H1 (cell line): ENCODE measurements around the gene BCAR3. TPM values are rescaled to one million over a fixed set of nuclear protein-coding genes. Genes with fewer than 3 reads are reported as not detected.

ENCODE experiments used
- CTCF ChIA-PET: fragments of 300-600 bp; sonication (Branson Sonifier 250); formaldehyde crosslinking; loops from one replicate; lab custom pipeline; 2021; ENCODE audit not compliant: partially characterized antibody; lab: Charles Lee
- POLR2A ChIA-PET: fragments of 300-600 bp; sonication (Branson Sonifier 250); formaldehyde crosslinking; loops from one replicate; lab custom pipeline; 2021; ENCODE audit warnings: inconsistent platforms; ENCODE audit not compliant: partially characterized antibody; lab: Charles Lee
- DNase-seq, 2 experiments: peaks; one replicate each; pipeline versions ENCODE4 v3.0.0 to v3.0.0-alpha.2; 2010 to 2022; ENCODE audit warnings: low spot score in 2 of 2, low read depth in 1 of 2, mixed read lengths in 1 of 2
- FAIRE-seq: peaks from 2 replicates; lab custom pipeline; 2011; peaks lifted over from hg19 to GRCh38; lab: Jason Lieb, UNC
- H2AFZ ChIP-seq: 2 replicates; pipeline ENCODE4 v1.8.1; 2012; ENCODE audit warnings: low read length, inconsistent platforms
- H2AK5ac ChIP-seq: 2 replicates; pipeline ENCODE4 v1.6.1; 2013; ENCODE audit warnings: low read depth, low read length
- H2BK120ac ChIP-seq: replicated peaks from 2 replicates; pipeline ENCODE3; 2013; ENCODE audit warnings: low read depth, low read length, inconsistent platforms
- H2BK12ac ChIP-seq: 2 replicates; pipeline ENCODE4 v1.6.1; 2013; ENCODE audit warnings: low read depth, low read length
- H2BK15ac ChIP-seq: 2 replicates; pipeline ENCODE4 v1.6.1; 2013; ENCODE audit warnings: low read length
- H2BK20ac ChIP-seq: 2 replicates; pipeline ENCODE4 v1.6.1; 2013; ENCODE audit warnings: low read length
- H2BK5ac ChIP-seq: 2 replicates; pipeline ENCODE4 v1.6.1; 2013; ENCODE audit warnings: low read depth, low read length
- H3K14ac ChIP-seq: 2 replicates; pipeline ENCODE4 v1.6.1; 2013; ENCODE audit warnings: inconsistent platforms; ENCODE audit not compliant: insufficient read length
- H3K18ac ChIP-seq: 2 replicates; pipeline ENCODE4 v1.6.1; 2013; ENCODE audit warnings: low read length; ENCODE audit errors: extremely low read depth
- H3K23ac ChIP-seq: 2 replicates; pipeline ENCODE4 v1.6.1; 2013; ENCODE audit warnings: inconsistent platforms; ENCODE audit not compliant: insufficient read length
- H3K23me2 ChIP-seq: 2 replicates; pipeline ENCODE4 v1.6.1; 2013; ENCODE audit warnings: low read depth, low read length
- H3K27ac ChIP-seq: 2 replicates; pipeline ENCODE4 v1.6.1; 2011; ENCODE audit warnings: low read depth, low read length, inconsistent platforms
- H3K27me3 ChIP-seq, 4 experiments: replicated peaks in 1 of 4; 1 replicate in 1 of 4; 2 replicates in 3 of 4; pipeline versions ENCODE4 v1.6.1 to v1.8.1; 2011 to 2013; ENCODE audit warnings: low read length in 3 of 4, mild to moderate bottlenecking in 3 of 4, inconsistent platforms in 2 of 4, mixed read lengths in 2 of 4, moderate library complexity in 1 of 4; ENCODE audit not compliant: control insufficient read depth in 3 of 4, insufficient read depth in 3 of 4; ENCODE audit errors: extremely low read depth in 1 of 4
- H3K36me3 ChIP-seq, 4 experiments: 2 replicates each; pipeline versions ENCODE4 v1.6.1 to v1.8.1; 2011 to 2013; ENCODE audit warnings: mild to moderate bottlenecking in 4 of 4, low read length in 3 of 4, moderate library complexity in 2 of 4, control low read depth in 1 of 4, inconsistent platforms in 1 of 4; ENCODE audit not compliant: insufficient read depth in 4 of 4, control insufficient read depth in 2 of 4
- H3K4ac ChIP-seq: replicated peaks from 2 replicates; pipeline ENCODE3; 2013; ENCODE audit warnings: low read length, low read depth, mixed read lengths, inconsistent platforms; ENCODE audit not compliant: insufficient read length
- H3K4me1 ChIP-seq, 4 experiments: replicated peaks in 1 of 4; 1 replicate in 1 of 4; 2 replicates in 3 of 4; pipeline versions ENCODE4 v1.6.1 to v1.8.1; 2011 to 2013; ENCODE audit warnings: low read length in 3 of 4, inconsistent platforms in 2 of 4, mixed read lengths in 1 of 4; ENCODE audit not compliant: insufficient read depth in 4 of 4, control insufficient read depth in 3 of 4
- H3K4me2 ChIP-seq, 2 experiments: 2 replicates each; pipeline versions ENCODE4 v1.6.1 to v1.8.1; 2011 to 2013; ENCODE audit warnings: low read depth in 2 of 2, low read length in 2 of 2, control low read depth in 1 of 2, inconsistent platforms in 1 of 2, mild to moderate bottlenecking in 1 of 2; ENCODE audit not compliant: insufficient read depth in 1 of 2
- H3K4me3 ChIP-seq, 4 experiments: fragments of 200-600, 300-600 bp in 1 of 4; sonication (generic), shearing (Covaris generic), sonication (Bioruptor Twin) in 1 of 4; 2 replicates each; pipeline versions ENCODE4 v1.5.1 to v1.8.1; 2011 to 2016; ENCODE audit warnings: low read length in 4 of 4, low read depth in 3 of 4, control low read depth in 2 of 4, inconsistent platforms in 2 of 4, mild to moderate bottlenecking in 2 of 4, mixed read lengths in 1 of 4, moderate library complexity in 1 of 4; ENCODE audit not compliant: insufficient read depth in 2 of 4; ENCODE audit errors: extremely low read depth in 1 of 4
- H3K56ac ChIP-seq: replicated peaks from 2 replicates; pipeline ENCODE3; 2013; ENCODE audit warnings: low read depth, mild to moderate bottlenecking, mixed read lengths, low read length, inconsistent platforms; ENCODE audit not compliant: insufficient read length
- H3K79me1 ChIP-seq: 2 replicates; pipeline ENCODE4 v1.6.1; 2013; ENCODE audit warnings: low read depth, low read length, control low read depth
- H3K79me2 ChIP-seq, 2 experiments: 2 replicates each; pipeline versions ENCODE4 v1.6.1 to v1.8.1; 2012 to 2013; ENCODE audit warnings: low read length in 2 of 2, mild to moderate bottlenecking in 2 of 2, inconsistent platforms in 1 of 2; ENCODE audit not compliant: insufficient read depth in 2 of 2, control insufficient read depth in 1 of 2
- H3K9ac ChIP-seq, 4 experiments: replicated peaks in 1 of 4; 1 replicate in 1 of 4; 2 replicates in 3 of 4; pipeline versions ENCODE4 v1.6.1 to v1.8.1; 2011 to 2013; ENCODE audit warnings: low read depth in 3 of 4, low read length in 3 of 4, control low read depth in 2 of 4, mild to moderate bottlenecking in 2 of 4, moderate library complexity in 2 of 4, inconsistent platforms in 1 of 4; ENCODE audit errors: extremely low read depth in 1 of 4
- H3K9me3 ChIP-seq, 2 experiments: 2 replicates each; pipeline versions ENCODE4 v1.6.1 to v1.8.1; 2012 to 2013; ENCODE audit warnings: mild to moderate bottlenecking in 2 of 2, moderate library complexity in 2 of 2, control low read depth in 1 of 2, inconsistent platforms in 1 of 2, low read depth in 1 of 2, low read length in 1 of 2, mixed read lengths in 1 of 2; ENCODE audit not compliant: insufficient read depth in 2 of 2
- H4K20me1 ChIP-seq, 2 experiments: replicated peaks in 1 of 2; 2 replicates each; pipeline versions ENCODE3 to v1.8.1; 2011 to 2013; ENCODE audit warnings: inconsistent platforms in 2 of 2, low read length in 2 of 2, mild to moderate bottlenecking in 1 of 2; ENCODE audit not compliant: insufficient read depth in 2 of 2, control insufficient read depth in 1 of 2
- H4K5ac ChIP-seq: 2 replicates; pipeline ENCODE4 v1.6.1; 2013; ENCODE audit warnings: low read length, low read depth, mixed read lengths, inconsistent platforms; ENCODE audit not compliant: insufficient read length
- H4K8ac ChIP-seq: 2 replicates; pipeline ENCODE4 v1.8.0; 2013; ENCODE audit warnings: mild to moderate bottlenecking, moderate library complexity, low read length, inconsistent platforms; ENCODE audit not compliant: insufficient read depth; ENCODE audit errors: extremely low read depth
- H4K91ac ChIP-seq: replicated peaks from 2 replicates; pipeline ENCODE3; 2013; ENCODE audit warnings: low read length, mixed read lengths, inconsistent platforms; ENCODE audit not compliant: insufficient read length
- ATF2 ChIP-seq: IDR thresholded peaks from 2 replicates; pipeline ENCODE4 v1.6.1; 2012; ENCODE audit warnings: low read length, inconsistent platforms
- ATF3 ChIP-seq: IDR thresholded peaks from 2 replicates; pipeline ENCODE4 v1.6.1; 2011; ENCODE audit warnings: low read depth, mild to moderate bottlenecking, low read length; ENCODE audit not compliant: insufficient read depth
- CHD2 ChIP-seq: IDR thresholded peaks from 2 replicates; pipeline ENCODE4 v1.6.1; 2012; ENCODE audit warnings: low read length, improper control_type of control experiment
- EGR1 ChIP-seq: IDR thresholded peaks from 2 replicates; pipeline ENCODE4 v1.6.1; 2011; ENCODE audit warnings: low read depth, low read length, borderline replicate concordance
- EP300 ChIP-seq, 2 experiments: IDR thresholded peaks; 1 replicate in 1 of 2; 2 replicates in 1 of 2; pipeline ENCODE4 v1.6.1; 2011 to 2012; ENCODE audit warnings: low read depth in 2 of 2, low read length in 2 of 2, mild to moderate bottlenecking in 2 of 2, borderline replicate concordance in 1 of 2, inconsistent platforms in 1 of 2, moderate library complexity in 1 of 2
- GTF2F1 ChIP-seq: IDR thresholded peaks from 2 replicates; pipeline ENCODE4 v1.6.1; 2012; ENCODE audit warnings: low read depth, low read length, improper control_type of control experiment, borderline replicate concordance
- HDAC2 ChIP-seq, 2 experiments: fragments of 300-600 bp in 1 of 2; sonication (generic) in 1 of 2; IDR thresholded peaks; 2 replicates each; pipeline ENCODE4 v1.6.1; 2011 to 2012; ENCODE audit warnings: low read depth in 2 of 2, low read length in 2 of 2, mild to moderate bottlenecking in 2 of 2, moderate library complexity in 2 of 2, borderline replicate concordance in 1 of 2, inconsistent platforms in 1 of 2
- RFX5 ChIP-seq: IDR thresholded peaks from 2 replicates; pipeline ENCODE4 v1.6.1; 2011; ENCODE audit warnings: low read depth, low read length, improper control_type of control experiment, borderline replicate concordance
- SIN3A ChIP-seq, 2 experiments: IDR thresholded peaks in 1 of 2; conservative IDR thresholded peaks in 1 of 2; 2 replicates each; pipeline ENCODE4 v1.6.1; 2011 to 2012; ENCODE audit warnings: low read length in 2 of 2, improper control_type of control experiment in 1 of 2, low read depth in 1 of 2, mild to moderate bottlenecking in 1 of 2
- SUZ12 ChIP-seq: fragments of 200-600 bp; sonication (generic); IDR thresholded peaks from 2 replicates; pipeline ENCODE4 v1.6.1; 2012; ENCODE audit warnings: mild to moderate bottlenecking, inconsistent platforms, low read length, moderate library complexity, mixed read lengths
- WGBS, 2 experiments: shearing (Covaris generic) in 1 of 2; methylation state at CpG; one replicate each; pipeline versions ENCODE4 v1.1.6 to v1.1.7; 2013 to 2015; ENCODE audit warnings: low lambda C conversion rate in 2 of 2, mixed read lengths in 2 of 2, inconsistent platforms in 1 of 2, low coverage in 1 of 2, missing lambda C conversion rate in 1 of 2; ENCODE audit not compliant: insufficient replicate concordance in 2 of 2, insufficient coverage in 1 of 2, insufficient read length in 1 of 2; ENCODE audit errors: extremely low coverage in 1 of 2, missing lambda C conversion rate in 1 of 2; 5-methylcytosine and 5-hydroxymethylcytosine counted together
- polyA plus RNA-seq, 7 experiments: library from polyadenylated mRNA; depleted of rRNA in 3 of 7; stranded (reverse) in 5 of 7; unstranded in 2 of 7; fragments of >200 nt in 5 of 7; fragments of 200-250 nt in 2 of 7; gene quantifications; 1 replicate in 5 of 7; 2 replicates in 1 of 7; 4 replicates in 1 of 7; pipeline versions ENCODE4 v1.2.1 to v1.2.3, GENCODE V29; 2011 to 2013; ENCODE audit warnings: missing spikeins in 2 of 7, mixed read lengths in 2 of 7
- total RNA-seq: library from RNA; stranded (reverse); fragmentation: NEBNext Ultra II Directional; extraction: Animal tissue kit (Norgen Biotek cat#: 25700); gene quantifications from 2 replicates; pipeline ENCODE4 v1.2.1, GENCODE V29; 2021

The BCAR3 gene
- total and polyA plus RNA-seq, 2 of the 8 experiments (the other 6 are each of a cell fraction or from before 2014, with no cell fraction given), result 5.6 to 9.2 TPM

GRCh38 chr1:93576346-93576745 is 105.3 kb downstream of the BCAR3 start:
- H3K23ac ChIP-seq, result no peak overlapping the region
- no peak overlapping the region for H3K56ac ChIP-seq
- no peaks in the 10 kb centered on the region for H4K20me1 ChIP-seq
- H3K4me2 ChIP-seq, result no peak overlapping the region
- H4K91ac ChIP-seq, result no peak overlapping the region
- H3K36me3 ChIP-seq, result peaks cover 0 to 3% (median 1%) of the 10 kb centered on the region in 4 experiments; a peak in 2 of 8 replicates
- FAIRE-seq, result no peak
- H3K27ac ChIP-seq, result no peak overlapping the region
- ChIA-PET POLR2A (interaction anchor here (1.2 to 2.4 kb wide), 4 partner anchors 8 to 231 kb away, joined by 3 to 8 read pairs (median 6); no protein-coding TSS in a partner anchor), CTCF (interaction anchor here (1.0 to 1.4 kb wide), 6 partner anchors 8 to 271 kb away, joined by 3 to 6 read pairs (median 3); no protein-coding TSS in a partner anchor)
- H3K79me1 ChIP-seq, result no peaks in the 10 kb centered on the region; the same call in 1 of the 2 replicates
- H3K4me1 ChIP-seq, result no peaks in the 10 kb centered on the region
- H3K4me3 ChIP-seq, result no peak overlapping the region
- no peak overlapping the region for H3K4ac ChIP-seq
- H2BK5ac ChIP-seq, result no peak overlapping the region
- H2BK120ac ChIP-seq, result no peak overlapping the region
- H3K23me2 ChIP-seq, result no peaks in the 10 kb centered on the region
- no peak overlapping the region for H2BK20ac ChIP-seq
- no peak overlapping the region for H3K9ac ChIP-seq
- 89% methylated on average over 9 of the region's 9 CpGs; no CpG with 5 or more reads in 1 of the 2 experiments for WGBS, 2 experiments
- H4K5ac ChIP-seq, result no peak overlapping the region
- H2BK15ac ChIP-seq, result no peak overlapping the region
- H2BK12ac ChIP-seq, result no peak overlapping the region
- no peak overlapping the region for H3K18ac ChIP-seq
- DNase-seq, result peak in 1 of 2 experiments; percentile 28
- H2AK5ac ChIP-seq, result no peak overlapping the region
- no peaks in the 10 kb centered on the region for H3K79me2 ChIP-seq
- H2AFZ ChIP-seq, result no peak overlapping the region
- no peaks in the 10 kb centered on the region; a peak in 1 of 7 replicates for H3K27me3 ChIP-seq
- no peaks in the 10 kb centered on the region for H3K9me3 ChIP-seq
- H4K8ac ChIP-seq, result no peak overlapping the region
- H3K14ac ChIP-seq, result no peak overlapping the region
- TF ChIP-seq SUZ12 (no peak), EP300 (IDR thresholded peaks at IDR 0.05; ENCODE audit: borderline replicate concordance in 1 of 2, low read depth in 2 of 2, low read length in 2 of 2) (no peak), HDAC2 (IDR thresholded peaks at IDR 0.05; ENCODE audit: borderline replicate concordance in 1 of 2, low read depth in 2 of 2, low read length in 2 of 2) (no peak), SIN3A (conservative IDR thresholded peaks at IDR 0.05 in 1 of 2, IDR thresholded peaks at IDR 0.05 in 1 of 2; ENCODE audit: low read depth in 1 of 2, low read length in 2 of 2) (no peak), ATF3 (no peak), EGR1 (no peak), GTF2F1 (no peak), CHD2 (no peak), RFX5 (no peak), ATF2 (no peak)
